IMR-90 (cell line): Measurements from ENCODE around the gene POR. TPM values are rescaled to one million over a fixed set of nuclear protein-coding genes. Genes with fewer than 3 reads are reported as not detected.

Source experiments
- ATAC-seq: fragments of 200-7000 bp; cut with Tn5 transposase; 2 replicates; pipeline ENCODE4 v1.9.1; 2020; ENCODE audit warnings: low read depth, mild to moderate bottlenecking, moderate library complexity
- BruUV-seq: library from RNA; stranded (reverse); fragments of 400-500 nt; replicated peaks from 2 replicates; lab custom pipeline; 2021; lab: Mats Ljungman, UMichigan
- CTCF ChIA-PET: fragments of 300-600 bp; formaldehyde crosslinking; extraction: SDS; loops from one replicate; lab custom pipeline; 2021; ENCODE audit warnings: antibody characterized with exemption; lab: Yijun Ruan, JAX
- POLR2A ChIA-PET: fragments of 300-600 bp; sonication (Branson Sonifier 250); formaldehyde crosslinking; loops from one replicate; lab custom pipeline; 2022; ENCODE audit warnings: antibody characterized with exemption; ENCODE audit not compliant: unreplicated experiment; lab: Charles Lee
- DNase-seq: peaks from one replicate; pipeline ENCODE4 v3.0.0; 2013
- H2AFZ ChIP-seq: replicated peaks from 2 replicates; pipeline ENCODE3; 2013; ENCODE audit warnings: low read length, mild to moderate bottlenecking; ENCODE audit not compliant: poor library complexity
- H2AK5ac ChIP-seq: 2 replicates; pipeline ENCODE4 v1.6.1; 2013; ENCODE audit warnings: low read depth, low read length, inconsistent platforms
- H2AK9ac ChIP-seq: replicated peaks from 2 replicates; pipeline ENCODE3; 2013; ENCODE audit warnings: mild to moderate bottlenecking, low read depth, low read length, moderate library complexity; ENCODE audit not compliant: poor library complexity
- H2BK120ac ChIP-seq: 2 replicates; pipeline ENCODE4 v1.6.1; 2013; ENCODE audit warnings: low read depth, low read length, inconsistent platforms
- H2BK15ac ChIP-seq: 3 replicates; pipeline ENCODE4 v1.6.1; 2013; ENCODE audit warnings: low read depth, low read length, inconsistent platforms
- H2BK20ac ChIP-seq: 2 replicates; pipeline ENCODE4 v1.6.1; 2013; ENCODE audit warnings: low read depth, mild to moderate bottlenecking, inconsistent platforms, low read length, moderate library complexity
- H2BK5ac ChIP-seq: 2 replicates; pipeline ENCODE4 v1.6.1; 2013; ENCODE audit warnings: mild to moderate bottlenecking, low read depth, low read length, inconsistent platforms; ENCODE audit not compliant: poor library complexity, severe bottlenecking
- H3K14ac ChIP-seq: replicated peaks from 2 replicates; pipeline ENCODE4 v1.6.1; 2013; ENCODE audit warnings: low read depth, low read length, inconsistent platforms
- H3K18ac ChIP-seq: 2 replicates; pipeline ENCODE4 v1.6.1; 2013; ENCODE audit warnings: low read depth, low read length, control low read depth
- H3K23ac ChIP-seq: 2 replicates; pipeline ENCODE4 v1.6.1; 2013; ENCODE audit warnings: low read depth, low read length, inconsistent platforms
- H3K27ac ChIP-seq: 2 replicates; pipeline ENCODE4 v1.5.1; 2013; ENCODE audit warnings: mild to moderate bottlenecking, control low read depth, low read length; ENCODE audit not compliant: insufficient read depth
- H3K27me3 ChIP-seq: 2 replicates; pipeline ENCODE4 v1.6.1; 2013; ENCODE audit warnings: low read length; ENCODE audit not compliant: control insufficient read depth, insufficient read depth
- H3K36me3 ChIP-seq: 2 replicates; pipeline ENCODE4 v1.6.1; 2013; ENCODE audit warnings: low read length, mixed read lengths; ENCODE audit not compliant: control insufficient read depth, insufficient read depth
- H3K4ac ChIP-seq: 2 replicates; pipeline ENCODE4 v1.6.1; 2013; ENCODE audit warnings: low read depth, low read length, inconsistent platforms
- H3K4me1 ChIP-seq: 2 replicates; pipeline ENCODE4 v1.6.1; 2013; ENCODE audit warnings: low read length, mixed read lengths; ENCODE audit not compliant: control insufficient read depth, insufficient read depth
- H3K4me2 ChIP-seq: 2 replicates; pipeline ENCODE4 v1.6.1; 2013; ENCODE audit warnings: low read depth, mild to moderate bottlenecking, control low read depth, low read length, moderate library complexity
- H3K4me3 ChIP-seq: 2 replicates; pipeline ENCODE4 v1.5.1; 2013; ENCODE audit warnings: low read depth, mild to moderate bottlenecking, control low read depth, low read length, moderate library complexity; ENCODE audit not compliant: insufficient read depth
- H3K56ac ChIP-seq: 2 replicates; pipeline ENCODE4 v1.6.1; 2013; ENCODE audit warnings: low read length, inconsistent platforms; ENCODE audit not compliant: insufficient read depth; ENCODE audit errors: extremely low read depth
- H3K79me1 ChIP-seq, 2 experiments: 2 replicates each; pipeline ENCODE4 v1.6.1; 2013; ENCODE audit warnings: low read length in 2 of 2, inconsistent platforms in 1 of 2, low read depth in 1 of 2
- H3K9ac ChIP-seq: 2 replicates; pipeline ENCODE4 v1.6.1; 2013; ENCODE audit warnings: low read depth, low read length, control low read depth
- H3K9me1 ChIP-seq: 2 replicates; pipeline ENCODE4 v1.6.1; 2013; ENCODE audit warnings: low read length, inconsistent platforms; ENCODE audit not compliant: insufficient read depth
- H3K9me3 ChIP-seq: 2 replicates; pipeline ENCODE4 v1.6.1; 2013; ENCODE audit warnings: low read length; ENCODE audit not compliant: control insufficient read depth, insufficient read depth
- H4K20me1 ChIP-seq: 2 replicates; pipeline ENCODE4 v1.6.1; 2013; ENCODE audit warnings: low read length, inconsistent platforms; ENCODE audit not compliant: insufficient read depth
- H4K5ac ChIP-seq: 2 replicates; pipeline ENCODE4 v1.6.1; 2013; ENCODE audit warnings: mild to moderate bottlenecking, low read depth, low read length, control low read depth
- H4K8ac ChIP-seq, 2 experiments: 2 replicates each; pipeline ENCODE4 v1.6.1; 2013; ENCODE audit warnings: low read depth in 2 of 2, low read length in 2 of 2, control low read depth in 1 of 2, inconsistent platforms in 1 of 2
- H4K91ac ChIP-seq: 2 replicates; pipeline ENCODE4 v1.6.1; 2013; ENCODE audit warnings: low read depth, low read length, inconsistent platforms; ENCODE audit not compliant: insufficient read depth
- BHLHE40 ChIP-seq: fragments of 150-350 bp; IDR thresholded peaks from 2 replicates; pipeline ENCODE4 v1.6.1; 2016; ENCODE audit warnings: mild to moderate bottlenecking, low read depth, low read length
- CEBPB ChIP-seq: IDR thresholded peaks from 2 replicates; pipeline ENCODE4 v1.6.1; 2012; ENCODE audit warnings: low read depth, low read length, improper control_type of control experiment
- CHD1 ChIP-seq: IDR thresholded peaks from 2 replicates; pipeline ENCODE4 v1.6.1; 2012; ENCODE audit warnings: low read depth, low read length, improper control_type of control experiment
- FOS ChIP-seq: fragments of 150-350 bp; IDR thresholded peaks from 2 replicates; pipeline ENCODE4 v1.6.1; 2016; ENCODE audit warnings: low read depth, low read length
- MAFK ChIP-seq: IDR thresholded peaks from 2 replicates; pipeline ENCODE4 v1.6.1; 2012; ENCODE audit warnings: low read depth, low read length, improper control_type of control experiment
- MAZ ChIP-seq: IDR thresholded peaks from 2 replicates; pipeline ENCODE4 v1.6.1; 2012; ENCODE audit warnings: low read depth, mild to moderate bottlenecking, low read length, improper control_type of control experiment, moderate library complexity, borderline replicate concordance
- MXI1 ChIP-seq: IDR thresholded peaks from 2 replicates; pipeline ENCODE4 v1.6.1; 2012; ENCODE audit warnings: low read depth, mild to moderate bottlenecking, low read length, moderate library complexity, borderline replicate concordance
- NFE2L2 ChIP-seq: fragments of 150-350 bp; IDR thresholded peaks from 2 replicates; pipeline ENCODE4 v1.6.1; 2016; ENCODE audit warnings: low read depth, mild to moderate bottlenecking, low read length
- POLR2A ChIP-seq: IDR thresholded peaks from 2 replicates; pipeline ENCODE4 v1.6.1; 2012; ENCODE audit warnings: mild to moderate bottlenecking, low read depth, low read length
- RAD21 ChIP-seq: IDR thresholded peaks from 2 replicates; pipeline ENCODE4 v1.6.1; 2012; ENCODE audit warnings: low read length, improper control_type of control experiment
- RCOR1 ChIP-seq: IDR thresholded peaks from 2 replicates; pipeline ENCODE4 v1.6.1; 2012; ENCODE audit warnings: mild to moderate bottlenecking, low read length, improper control_type of control experiment; ENCODE audit not compliant: insufficient replicate concordance
- SMC3 ChIP-seq: fragments of 150-350 bp; IDR thresholded peaks from 2 replicates; pipeline ENCODE4 v1.6.1; 2016; ENCODE audit warnings: low read depth, mild to moderate bottlenecking, antibody characterized with exemption, low read length, moderate library complexity
- WGBS, 2 experiments: methylation state at CpG; one replicate each; pipeline versions ENCODE4 v1.1.5 to v1.1.7; 2013; ENCODE audit warnings: missing lambda C conversion rate in 2 of 2; ENCODE audit not compliant: insufficient read length in 1 of 2; ENCODE audit errors: extremely low coverage in 2 of 2; 5-methylcytosine and 5-hydroxymethylcytosine counted together
- dilution Hi-C: fragments of 300-500 bp; cut with HindIII; formaldehyde crosslinking; loops from one replicate; pipeline ENCODE4 v1.14.3; 2018; ENCODE audit warnings: low sequenced_read_pairs; ENCODE audit not compliant: unreplicated experiment
- in situ Hi-C: fragments of 300-500 bp; cut with MboI; formaldehyde crosslinking; loops from 3 replicates; pipeline ENCODE4 v1.14.3; 2019; ENCODE audit warnings: low sequenced_read_pairs, inconsistent platforms, mixed read lengths
- intact Hi-C: fragments of 100-400 bp; cut with micrococcal nuclease; formaldehyde crosslinking; loops from 2 replicates; pipeline ENCODE4 v1.10.0; 2022
- polyA plus RNA-seq, 3 experiments: library from polyadenylated mRNA; depleted of rRNA; stranded (reverse); fragments of >200 nt; gene quantifications; 2 replicates each; pipeline ENCODE4 v1.2.3, GENCODE V29; 2012; ENCODE audit warnings: low replicate concordance in 1 of 3
- total RNA-seq: library from RNA; depleted of rRNA; stranded (reverse); fragments of >200 nt; gene quantifications from 2 replicates; pipeline ENCODE4 v1.2.3, GENCODE V29; 2012
- TF ChIP-seq, protein P1 (sequence below): fragments of 150-350 bp; IDR thresholded peaks from 2 replicates; pipeline ENCODE4 v1.6.1; 2016; ENCODE audit warnings: low read depth, mild to moderate bottlenecking, low read length, moderate library complexity, borderline replicate concordance
- TF ChIP-seq, protein P2 (sequence below): fragments of 150-350 bp; IDR thresholded peaks from 2 replicates; pipeline ENCODE4 v1.6.1; 2017; ENCODE audit warnings: mild to moderate bottlenecking, antibody characterized with exemption, low read length, low read depth
- TF ChIP-seq, protein P3 (sequence below): conservative IDR thresholded peaks from 2 replicates; pipeline ENCODE4 v1.5.1; 2012; ENCODE audit warnings: mild to moderate bottlenecking, low read depth, low read length, improper control_type of control experiment

POR gene
- total and polyA plus RNA-seq, 2 of the 4 experiments (the other 2 are of a cell fraction): 25.5 to 42.2 TPM

DNA sequence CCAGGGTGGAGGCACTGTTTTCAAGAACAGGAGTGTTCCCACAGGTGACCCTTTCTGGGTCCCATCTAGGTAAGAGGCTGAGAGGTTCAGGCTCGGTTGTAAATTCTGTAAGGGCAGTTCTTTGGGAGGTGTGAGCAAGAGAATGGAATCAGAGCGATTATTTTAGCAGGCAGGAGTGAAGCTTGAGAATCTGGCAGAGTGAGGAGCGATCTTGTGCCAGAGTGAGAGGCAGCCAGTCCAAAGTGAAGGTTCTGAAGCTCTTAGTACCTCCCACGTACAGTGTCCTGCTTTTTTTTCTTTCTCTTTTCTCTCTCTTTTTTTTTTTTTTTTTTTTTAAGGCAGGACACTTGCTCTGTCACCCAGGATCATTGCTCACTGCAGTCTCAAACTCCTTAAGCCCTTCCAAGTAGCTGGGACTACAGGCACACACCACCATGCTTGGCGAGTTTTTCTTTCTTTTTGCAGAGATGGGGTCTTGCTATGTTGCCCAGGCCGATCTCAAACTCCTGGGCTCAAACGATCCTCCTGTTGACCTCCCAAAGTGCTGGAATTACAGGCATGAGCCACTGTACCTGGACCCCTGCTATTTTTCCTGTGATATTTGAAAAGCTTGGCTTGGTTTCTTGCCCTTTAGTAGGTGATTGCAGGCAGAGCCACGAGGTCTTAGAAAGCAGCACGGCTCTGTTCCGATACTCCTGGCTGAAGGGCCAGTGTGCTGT is 10.9 kb downstream of the POR start:
- Histone ChIP-seq H2BK5ac (no peak overlapping the region), H4K5ac (no peak overlapping the region), H3K9me3 (no peaks in the 10 kb centered on the region), H3K9ac (no peak overlapping the region), H3K9me1 (peaks cover 21% of the 10 kb centered on the region), H3K27ac (no peak overlapping the region), H4K91ac (no peak overlapping the region), H4K20me1 (peaks cover 48% of the 10 kb centered on the region; the same call in 1 of the 2 replicates), H3K4ac (no peak overlapping the region), H3K23ac (no peak overlapping the region), H2AK9ac (no peak overlapping the region), H2AFZ (no peak overlapping the region), H3K4me3 (no peak overlapping the region), H3K79me1 (peaks cover 30 to 81% of the 10 kb centered on the region in 2 experiments), H2AK5ac (no peak overlapping the region), H3K27me3 (no peaks in the 10 kb centered on the region), H2BK15ac (no peak overlapping the region), H3K4me2 (no peak overlapping the region), H3K56ac (no peak overlapping the region), H3K14ac (no peak overlapping the region), H4K8ac (no peak overlapping the region), H3K4me1 (no peaks in the 10 kb centered on the region), H2BK120ac (no peak overlapping the region), H2BK20ac (no peak overlapping the region), H3K36me3 (peaks cover 3% of the 10 kb centered on the region; the same call in 1 of the 2 replicates), H3K18ac (no peak overlapping the region)
- ChIA-PET POLR2A (no interaction called here), CTCF (interaction anchor here (1.1 kb wide), 1 partner anchor 9 kb away, joined by 3 read pairs; no protein-coding TSS in a partner anchor)
- no peak for DNase-seq
- BruUV-seq: no TSS peak
- in situ Hi-C loops: no loop called here
- intact Hi-C loops: no loop called here
- ATAC-seq: no peak
- 95% methylated on average over 4 of the region's 10 CpGs; no CpG with 5 or more reads in 1 of the 2 experiments for WGBS, 2 experiments
- dilution Hi-C loops: no loop called here
- TF ChIP-seq CHD1 (no peak), SMC3 (no peak), MXI1 (no peak), BHLHE40 (no peak), FOS (no peak), RCOR1 (no peak), CEBPB (no peak), MAFK (no peak), NFE2L2 (no peak), POLR2A (no peak), MAZ (no peak), RAD21 (no peak)
- TF ChIP-seq, protein P1, sequence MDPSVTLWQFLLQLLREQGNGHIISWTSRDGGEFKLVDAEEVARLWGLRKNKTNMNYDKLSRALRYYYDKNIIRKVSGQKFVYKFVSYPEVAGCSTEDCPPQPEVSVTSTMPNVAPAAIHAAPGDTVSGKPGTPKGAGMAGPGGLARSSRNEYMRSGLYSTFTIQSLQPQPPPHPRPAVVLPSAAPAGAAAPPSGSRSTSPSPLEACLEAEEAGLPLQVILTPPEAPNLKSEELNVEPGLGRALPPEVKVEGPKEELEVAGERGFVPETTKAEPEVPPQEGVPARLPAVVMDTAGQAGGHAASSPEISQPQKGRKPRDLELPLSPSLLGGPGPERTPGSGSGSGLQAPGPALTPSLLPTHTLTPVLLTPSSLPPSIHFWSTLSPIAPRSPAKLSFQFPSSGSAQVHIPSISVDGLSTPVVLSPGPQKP: no peak
- TF ChIP-seq, protein P2, sequence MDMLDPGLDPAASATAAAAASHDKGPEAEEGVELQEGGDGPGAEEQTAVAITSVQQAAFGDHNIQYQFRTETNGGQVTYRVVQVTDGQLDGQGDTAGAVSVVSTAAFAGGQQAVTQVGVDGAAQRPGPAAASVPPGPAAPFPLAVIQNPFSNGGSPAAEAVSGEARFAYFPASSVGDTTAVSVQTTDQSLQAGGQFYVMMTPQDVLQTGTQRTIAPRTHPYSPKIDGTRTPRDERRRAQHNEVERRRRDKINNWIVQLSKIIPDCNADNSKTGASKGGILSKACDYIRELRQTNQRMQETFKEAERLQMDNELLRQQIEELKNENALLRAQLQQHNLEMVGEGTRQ: no peak
- TF ChIP-seq, protein P3, sequence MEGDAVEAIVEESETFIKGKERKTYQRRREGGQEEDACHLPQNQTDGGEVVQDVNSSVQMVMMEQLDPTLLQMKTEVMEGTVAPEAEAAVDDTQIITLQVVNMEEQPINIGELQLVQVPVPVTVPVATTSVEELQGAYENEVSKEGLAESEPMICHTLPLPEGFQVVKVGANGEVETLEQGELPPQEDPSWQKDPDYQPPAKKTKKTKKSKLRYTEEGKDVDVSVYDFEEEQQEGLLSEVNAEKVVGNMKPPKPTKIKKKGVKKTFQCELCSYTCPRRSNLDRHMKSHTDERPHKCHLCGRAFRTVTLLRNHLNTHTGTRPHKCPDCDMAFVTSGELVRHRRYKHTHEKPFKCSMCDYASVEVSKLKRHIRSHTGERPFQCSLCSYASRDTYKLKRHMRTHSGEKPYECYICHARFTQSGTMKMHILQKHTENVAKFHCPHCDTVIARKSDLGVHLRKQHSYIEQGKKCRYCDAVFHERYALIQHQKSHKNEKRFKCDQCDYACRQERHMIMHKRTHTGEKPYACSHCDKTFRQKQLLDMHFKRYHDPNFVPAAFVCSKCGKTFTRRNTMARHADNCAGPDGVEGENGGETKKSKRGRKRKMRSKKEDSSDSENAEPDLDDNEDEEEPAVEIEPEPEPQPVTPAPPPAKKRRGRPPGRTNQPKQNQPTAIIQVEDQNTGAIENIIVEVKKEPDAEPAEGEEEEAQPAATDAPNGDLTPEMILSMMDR: no peak
